G401 (cell line): Measurements from ENCODE around the gene OR56A4. TPM values are rescaled to one million over a fixed set of nuclear protein-coding genes. Genes with fewer than 3 reads are reported as not detected.
"Not testable (repeated sequence)": the region's sequence is repeated elsewhere in the genome, so short reads cannot be mapped to it uniquely, and the experiment has no call there.

ENCODE experiments used
- DNase-seq: peaks from one replicate; pipeline ENCODE4 v3.0.0-alpha.2; 2015; ENCODE audit warnings: low spot score
- in situ Hi-C: cut with HindIII; loops from 2 replicates; pipeline ENCODE4 v1.10.0; 2016; ENCODE audit warnings: low sequenced_read_pairs, mixed read lengths
- total RNA-seq: library from RNA; depleted of rRNA; stranded (reverse); fragments of >200 nt; shearing (Covaris generic); gene quantifications from 2 replicates; pipeline ENCODE4 v1.2.3, GENCODE V29; 2014; rRNA removed

OR56A4 gene
- total RNA-seq, 1 experiment from 2014 or later, result not detected

GRCh38 chr11:5967708-5968107, 39.0 kb downstream of the OR56A4 start:
- in situ Hi-C loops, result no loop called here
- no peak for DNase-seq

GRCh38 chr11:5966958-5967357, 39.8 kb downstream of the OR56A4 start:
- DNase-seq, result no peak
- in situ Hi-C loops, result no loop called here

GRCh38 chr11:5960704-5961320, 45.9 kb downstream of the OR56A4 start:
- in situ Hi-C loops, DNase-seq: not testable (repeated sequence)

GRCh38 chr11:5955586-5955985, 51.2 kb downstream of the OR56A4 start:
- DNase-seq, result no peak
- in situ Hi-C loops, result no loop called here

Other genes starting within 250 kb of the OR56A4 start
- gene OR52N5, start 223.6 kb downstream of the OR56A4 start, total RNA-seq, result not detected in 2 replicates
- gene OR52N1, start 215.7 kb downstream of the OR56A4 start, total RNA-seq, result not detected in 2 replicates
- gene OR52N2, start 198.0 kb downstream of the OR56A4 start, total RNA-seq, result not detected in 2 replicates
- not detected in 2 replicates for gene OR52E6, start 165.0 kb downstream of the OR56A4 start, total RNA-seq
- gene OR52E8, start 149.3 kb downstream of the OR56A4 start, total RNA-seq, result not detected in 2 replicates
- gene OR52E4, start 126.3 kb downstream of the OR56A4 start, total RNA-seq, result not detected in 2 replicates
- gene OR52E5, start 113.7 kb downstream of the OR56A4 start, total RNA-seq, result not detected in 2 replicates
- gene OR56A3, start 64.7 kb downstream of the OR56A4 start, total RNA-seq, result not detected in 2 replicates
- gene OR56A5, start 38.5 kb downstream of the OR56A4 start, total RNA-seq, result not detected in 2 replicates
- not detected in 2 replicates for gene OR52L1, start 20.0 kb downstream of the OR56A4 start, total RNA-seq
- gene OR56A1, start 23.8 kb upstream of the OR56A4 start, total RNA-seq, result not detected in 2 replicates
- not detected in 2 replicates for gene OR56B4, start 100.7 kb upstream of the OR56A4 start, total RNA-seq
- not detected in 2 replicates for gene OR52B2, start 163.4 kb upstream of the OR56A4 start, total RNA-seq
- gene OR52W1, start 192.3 kb upstream of the OR56A4 start, total RNA-seq, result not detected in 2 replicates
- not detected in 2 replicates for gene C11orf42, start 198.6 kb upstream of the OR56A4 start, total RNA-seq
- 16.1 and 38.0 TPM in 2 replicates for gene FHIP1B, start 227.7 kb upstream of the OR56A4 start, total RNA-seq
- not detected in 2 replicates for gene CNGA4, start 232.1 kb upstream of the OR56A4 start, total RNA-seq